OCI-LY1 (cell line): ENCODE measurements around the gene TANC1.

Experiments
- CTCF ChIP-seq: fragments of 200-600 bp; sonication (generic), shearing (Covaris generic); IDR thresholded peaks from 2 replicates; pipeline ENCODE4 v1.5.1; 2017; ENCODE audit warnings: mild to moderate bottlenecking, antibody characterized with exemption, low read length, moderate library complexity, mixed read lengths
- EZH2 ChIP-seq: fragments of 200-600 bp; sonication (generic), shearing (Covaris generic); IDR thresholded peaks from 2 replicates; pipeline ENCODE4 v1.8.0; 2017; ENCODE audit warnings: borderline replicate concordance, mixed run types, mild to moderate bottlenecking, antibody characterized with exemption, low read length, moderate library complexity, mixed read lengths

- no peak for TF ChIP-seq EZH2
- TF ChIP-seq CTCF, result no peak
Observed at GRCh38 chr2:159080641-159081040, 112.2 kb downstream of the TANC1 start.
